IMR-90 (cell line): ENCODE measurements around the gene SPAAR. TPM values are rescaled to one million over a fixed set of nuclear protein-coding genes. Genes with fewer than 3 reads are reported as not detected.

ENCODE experiments used
- ATAC-seq: fragments of 200-7000 bp; cut with Tn5 transposase; 2 replicates; pipeline ENCODE4 v1.9.1; 2020; ENCODE audit warnings: low read depth, mild to moderate bottlenecking, moderate library complexity
- BruUV-seq: library from RNA; stranded (reverse); fragments of 400-500 nt; replicated peaks from 2 replicates; lab custom pipeline; 2021; lab: Mats Ljungman, UMichigan
- CTCF ChIA-PET: fragments of 300-600 bp; formaldehyde crosslinking; extraction: SDS; loops from one replicate; lab custom pipeline; 2021; ENCODE audit warnings: antibody characterized with exemption; lab: Yijun Ruan, JAX
- POLR2A ChIA-PET: fragments of 300-600 bp; sonication (Branson Sonifier 250); formaldehyde crosslinking; loops from one replicate; lab custom pipeline; 2022; ENCODE audit warnings: antibody characterized with exemption; ENCODE audit not compliant: unreplicated experiment; lab: Charles Lee
- DNase-seq: peaks from one replicate; pipeline ENCODE4 v3.0.0; 2013
- H2AFZ ChIP-seq: replicated peaks from 2 replicates; pipeline ENCODE3; 2013; ENCODE audit warnings: low read length, mild to moderate bottlenecking; ENCODE audit not compliant: poor library complexity
- H2AK5ac ChIP-seq: 2 replicates; pipeline ENCODE4 v1.6.1; 2013; ENCODE audit warnings: low read depth, low read length, inconsistent platforms
- H2AK9ac ChIP-seq: replicated peaks from 2 replicates; pipeline ENCODE3; 2013; ENCODE audit warnings: mild to moderate bottlenecking, low read depth, low read length, moderate library complexity; ENCODE audit not compliant: poor library complexity
- H2BK120ac ChIP-seq: 2 replicates; pipeline ENCODE4 v1.6.1; 2013; ENCODE audit warnings: low read depth, low read length, inconsistent platforms
- H2BK15ac ChIP-seq: 3 replicates; pipeline ENCODE4 v1.6.1; 2013; ENCODE audit warnings: low read depth, low read length, inconsistent platforms
- H2BK20ac ChIP-seq: 2 replicates; pipeline ENCODE4 v1.6.1; 2013; ENCODE audit warnings: low read depth, mild to moderate bottlenecking, inconsistent platforms, low read length, moderate library complexity
- H2BK5ac ChIP-seq: 2 replicates; pipeline ENCODE4 v1.6.1; 2013; ENCODE audit warnings: mild to moderate bottlenecking, low read depth, low read length, inconsistent platforms; ENCODE audit not compliant: poor library complexity, severe bottlenecking
- H3K14ac ChIP-seq: replicated peaks from 2 replicates; pipeline ENCODE4 v1.6.1; 2013; ENCODE audit warnings: low read depth, low read length, inconsistent platforms
- H3K18ac ChIP-seq: 2 replicates; pipeline ENCODE4 v1.6.1; 2013; ENCODE audit warnings: low read depth, low read length, control low read depth
- H3K23ac ChIP-seq: 2 replicates; pipeline ENCODE4 v1.6.1; 2013; ENCODE audit warnings: low read depth, low read length, inconsistent platforms
- H3K27ac ChIP-seq: 2 replicates; pipeline ENCODE4 v1.5.1; 2013; ENCODE audit warnings: mild to moderate bottlenecking, control low read depth, low read length; ENCODE audit not compliant: insufficient read depth
- H3K27me3 ChIP-seq: 2 replicates; pipeline ENCODE4 v1.6.1; 2013; ENCODE audit warnings: low read length; ENCODE audit not compliant: control insufficient read depth, insufficient read depth
- H3K36me3 ChIP-seq: 2 replicates; pipeline ENCODE4 v1.6.1; 2013; ENCODE audit warnings: low read length, mixed read lengths; ENCODE audit not compliant: control insufficient read depth, insufficient read depth
- H3K4ac ChIP-seq: 2 replicates; pipeline ENCODE4 v1.6.1; 2013; ENCODE audit warnings: low read depth, low read length, inconsistent platforms
- H3K4me1 ChIP-seq: 2 replicates; pipeline ENCODE4 v1.6.1; 2013; ENCODE audit warnings: low read length, mixed read lengths; ENCODE audit not compliant: control insufficient read depth, insufficient read depth
- H3K4me2 ChIP-seq: 2 replicates; pipeline ENCODE4 v1.6.1; 2013; ENCODE audit warnings: low read depth, mild to moderate bottlenecking, control low read depth, low read length, moderate library complexity
- H3K4me3 ChIP-seq: 2 replicates; pipeline ENCODE4 v1.5.1; 2013; ENCODE audit warnings: low read depth, mild to moderate bottlenecking, control low read depth, low read length, moderate library complexity; ENCODE audit not compliant: insufficient read depth
- H3K56ac ChIP-seq: 2 replicates; pipeline ENCODE4 v1.6.1; 2013; ENCODE audit warnings: low read length, inconsistent platforms; ENCODE audit not compliant: insufficient read depth; ENCODE audit errors: extremely low read depth
- H3K79me1 ChIP-seq, 2 experiments: 2 replicates each; pipeline ENCODE4 v1.6.1; 2013; ENCODE audit warnings: low read length in 2 of 2, inconsistent platforms in 1 of 2, low read depth in 1 of 2
- H3K9ac ChIP-seq: 2 replicates; pipeline ENCODE4 v1.6.1; 2013; ENCODE audit warnings: low read depth, low read length, control low read depth
- H3K9me1 ChIP-seq: 2 replicates; pipeline ENCODE4 v1.6.1; 2013; ENCODE audit warnings: low read length, inconsistent platforms; ENCODE audit not compliant: insufficient read depth
- H3K9me3 ChIP-seq: 2 replicates; pipeline ENCODE4 v1.6.1; 2013; ENCODE audit warnings: low read length; ENCODE audit not compliant: control insufficient read depth, insufficient read depth
- H4K20me1 ChIP-seq: 2 replicates; pipeline ENCODE4 v1.6.1; 2013; ENCODE audit warnings: low read length, inconsistent platforms; ENCODE audit not compliant: insufficient read depth
- H4K5ac ChIP-seq: 2 replicates; pipeline ENCODE4 v1.6.1; 2013; ENCODE audit warnings: mild to moderate bottlenecking, low read depth, low read length, control low read depth
- H4K8ac ChIP-seq, 2 experiments: 2 replicates each; pipeline ENCODE4 v1.6.1; 2013; ENCODE audit warnings: low read depth in 2 of 2, low read length in 2 of 2, control low read depth in 1 of 2, inconsistent platforms in 1 of 2
- H4K91ac ChIP-seq: 2 replicates; pipeline ENCODE4 v1.6.1; 2013; ENCODE audit warnings: low read depth, low read length, inconsistent platforms; ENCODE audit not compliant: insufficient read depth
- MAFK ChIP-seq: IDR thresholded peaks from 2 replicates; pipeline ENCODE4 v1.6.1; 2012; ENCODE audit warnings: low read depth, low read length, improper control_type of control experiment
- NFE2L2 ChIP-seq: fragments of 150-350 bp; IDR thresholded peaks from 2 replicates; pipeline ENCODE4 v1.6.1; 2016; ENCODE audit warnings: low read depth, mild to moderate bottlenecking, low read length
- RFX5 ChIP-seq: IDR thresholded peaks from 2 replicates; pipeline ENCODE4 v1.8.0; 2012; ENCODE audit warnings: low read depth, mild to moderate bottlenecking, low read length, moderate library complexity
- SMC3 ChIP-seq: fragments of 150-350 bp; IDR thresholded peaks from 2 replicates; pipeline ENCODE4 v1.6.1; 2016; ENCODE audit warnings: low read depth, mild to moderate bottlenecking, antibody characterized with exemption, low read length, moderate library complexity
- WGBS, 2 experiments: methylation state at CpG; one replicate each; pipeline versions ENCODE4 v1.1.5 to v1.1.7; 2013; ENCODE audit warnings: missing lambda C conversion rate in 2 of 2; ENCODE audit not compliant: insufficient read length in 1 of 2; ENCODE audit errors: extremely low coverage in 2 of 2; 5-methylcytosine and 5-hydroxymethylcytosine counted together
- dilution Hi-C: fragments of 300-500 bp; cut with HindIII; formaldehyde crosslinking; loops from one replicate; pipeline ENCODE4 v1.14.3; 2018; ENCODE audit warnings: low sequenced_read_pairs; ENCODE audit not compliant: unreplicated experiment
- in situ Hi-C: fragments of 300-500 bp; cut with MboI; formaldehyde crosslinking; loops from 3 replicates; pipeline ENCODE4 v1.14.3; 2019; ENCODE audit warnings: low sequenced_read_pairs, inconsistent platforms, mixed read lengths
- intact Hi-C: fragments of 100-400 bp; cut with micrococcal nuclease; formaldehyde crosslinking; loops from 2 replicates; pipeline ENCODE4 v1.10.0; 2022
- polyA plus RNA-seq, 3 experiments: library from polyadenylated mRNA; depleted of rRNA; stranded (reverse); fragments of >200 nt; gene quantifications; 2 replicates each; pipeline ENCODE4 v1.2.3, GENCODE V29; 2012; ENCODE audit warnings: low replicate concordance in 1 of 3
- total RNA-seq: library from RNA; depleted of rRNA; stranded (reverse); fragments of >200 nt; gene quantifications from 2 replicates; pipeline ENCODE4 v1.2.3, GENCODE V29; 2012
- TF ChIP-seq, protein P1 (sequence below): fragments of 150-350 bp; IDR thresholded peaks from 2 replicates; pipeline ENCODE4 v1.6.1; 2016; ENCODE audit warnings: low read depth, mild to moderate bottlenecking, low read length, moderate library complexity, borderline replicate concordance
- TF ChIP-seq, protein P2 (sequence below): conservative IDR thresholded peaks from 2 replicates; pipeline ENCODE4 v1.5.1; 2012; ENCODE audit warnings: mild to moderate bottlenecking, low read depth, low read length, improper control_type of control experiment

SPAAR gene
- total and polyA plus RNA-seq, 2 of the 4 experiments (the other 2 are of a cell fraction), result 0.18 to 0.32 TPM

DNA sequence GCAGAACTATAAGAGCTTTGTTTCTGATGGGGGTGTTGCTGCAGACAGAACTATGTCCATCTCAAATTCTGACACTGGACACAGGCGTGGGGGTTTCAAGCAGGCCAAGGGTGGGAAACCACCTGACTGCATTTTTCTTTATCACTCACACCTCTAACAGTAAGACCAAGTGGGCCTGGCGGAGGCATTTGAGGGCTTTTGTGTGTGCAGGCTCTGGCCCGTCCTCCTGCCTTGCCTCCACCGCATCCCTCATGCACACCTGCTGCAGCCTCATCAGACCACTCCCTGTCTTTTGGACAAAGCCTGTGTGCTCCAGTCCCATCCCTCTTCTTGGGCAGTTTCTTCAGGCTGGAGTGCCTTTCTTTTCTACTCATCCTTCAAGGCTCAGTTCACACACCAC lies 47.0 kb upstream of the SPAAR start:
- no peak overlapping the region for H3K23ac ChIP-seq
- ATAC-seq, result no peak
- peak overlapping the region; percentile 49 for H2AFZ ChIP-seq
- intact Hi-C loops, result no loop called here
- H2BK15ac ChIP-seq, result no peak overlapping the region
- 77% methylated on average over 3 of the region's 4 CpGs; no CpG with 5 or more reads in 1 of the 2 experiments for WGBS, 2 experiments
- H2BK20ac ChIP-seq, result no peak overlapping the region
- in situ Hi-C loops, result no loop called here
- ChIA-PET CTCF (no interaction called here), POLR2A (no interaction called here)
- no peak overlapping the region for H4K8ac ChIP-seq
- peaks cover 39% of the 10 kb centered on the region for H3K27me3 ChIP-seq
- no peak overlapping the region for H4K91ac ChIP-seq
- DNase-seq, result no peak
- H3K56ac ChIP-seq, result no peak overlapping the region
- dilution Hi-C loops, result no loop called here
- no peak overlapping the region for H2BK120ac ChIP-seq
- TF ChIP-seq MAFK, result no peak
- TF ChIP-seq, protein P1, sequence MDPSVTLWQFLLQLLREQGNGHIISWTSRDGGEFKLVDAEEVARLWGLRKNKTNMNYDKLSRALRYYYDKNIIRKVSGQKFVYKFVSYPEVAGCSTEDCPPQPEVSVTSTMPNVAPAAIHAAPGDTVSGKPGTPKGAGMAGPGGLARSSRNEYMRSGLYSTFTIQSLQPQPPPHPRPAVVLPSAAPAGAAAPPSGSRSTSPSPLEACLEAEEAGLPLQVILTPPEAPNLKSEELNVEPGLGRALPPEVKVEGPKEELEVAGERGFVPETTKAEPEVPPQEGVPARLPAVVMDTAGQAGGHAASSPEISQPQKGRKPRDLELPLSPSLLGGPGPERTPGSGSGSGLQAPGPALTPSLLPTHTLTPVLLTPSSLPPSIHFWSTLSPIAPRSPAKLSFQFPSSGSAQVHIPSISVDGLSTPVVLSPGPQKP, result no peak
- no peak for TF ChIP-seq NFE2L2
- no peak for TF ChIP-seq SMC3
- TF ChIP-seq, protein P2, sequence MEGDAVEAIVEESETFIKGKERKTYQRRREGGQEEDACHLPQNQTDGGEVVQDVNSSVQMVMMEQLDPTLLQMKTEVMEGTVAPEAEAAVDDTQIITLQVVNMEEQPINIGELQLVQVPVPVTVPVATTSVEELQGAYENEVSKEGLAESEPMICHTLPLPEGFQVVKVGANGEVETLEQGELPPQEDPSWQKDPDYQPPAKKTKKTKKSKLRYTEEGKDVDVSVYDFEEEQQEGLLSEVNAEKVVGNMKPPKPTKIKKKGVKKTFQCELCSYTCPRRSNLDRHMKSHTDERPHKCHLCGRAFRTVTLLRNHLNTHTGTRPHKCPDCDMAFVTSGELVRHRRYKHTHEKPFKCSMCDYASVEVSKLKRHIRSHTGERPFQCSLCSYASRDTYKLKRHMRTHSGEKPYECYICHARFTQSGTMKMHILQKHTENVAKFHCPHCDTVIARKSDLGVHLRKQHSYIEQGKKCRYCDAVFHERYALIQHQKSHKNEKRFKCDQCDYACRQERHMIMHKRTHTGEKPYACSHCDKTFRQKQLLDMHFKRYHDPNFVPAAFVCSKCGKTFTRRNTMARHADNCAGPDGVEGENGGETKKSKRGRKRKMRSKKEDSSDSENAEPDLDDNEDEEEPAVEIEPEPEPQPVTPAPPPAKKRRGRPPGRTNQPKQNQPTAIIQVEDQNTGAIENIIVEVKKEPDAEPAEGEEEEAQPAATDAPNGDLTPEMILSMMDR, result no peak
- no peak for TF ChIP-seq RFX5
- H3K9me1 ChIP-seq, result no peaks in the 10 kb centered on the region
- H3K9me3 ChIP-seq, result no peaks in the 10 kb centered on the region
- H2BK5ac ChIP-seq, result no peak overlapping the region
- no peaks in the 10 kb centered on the region for H3K79me1 ChIP-seq
- H3K27ac ChIP-seq, result no peak overlapping the region
- H2AK5ac ChIP-seq, result no peak overlapping the region
- no peak overlapping the region for H4K5ac ChIP-seq
- H3K4me2 ChIP-seq, result no peak overlapping the region
- no peak overlapping the region for H3K14ac ChIP-seq
- no peaks in the 10 kb centered on the region for H4K20me1 ChIP-seq
- H3K9ac ChIP-seq, result no peak overlapping the region
- no peak overlapping the region for H3K4ac ChIP-seq
- BruUV-seq, result no TSS peak
- no peaks in the 10 kb centered on the region for H3K4me1 ChIP-seq
- H2AK9ac ChIP-seq, result no peak overlapping the region
- no peaks in the 10 kb centered on the region for H3K36me3 ChIP-seq
- H3K4me3 ChIP-seq, result no peak overlapping the region
- H3K18ac ChIP-seq, result no peak overlapping the region
